ENCODE results near the gene RAB14.
A peak's percentile ranks its signal among the peaks of the same experiment; 100 is the strongest.

The RAB14 gene

DNA sequence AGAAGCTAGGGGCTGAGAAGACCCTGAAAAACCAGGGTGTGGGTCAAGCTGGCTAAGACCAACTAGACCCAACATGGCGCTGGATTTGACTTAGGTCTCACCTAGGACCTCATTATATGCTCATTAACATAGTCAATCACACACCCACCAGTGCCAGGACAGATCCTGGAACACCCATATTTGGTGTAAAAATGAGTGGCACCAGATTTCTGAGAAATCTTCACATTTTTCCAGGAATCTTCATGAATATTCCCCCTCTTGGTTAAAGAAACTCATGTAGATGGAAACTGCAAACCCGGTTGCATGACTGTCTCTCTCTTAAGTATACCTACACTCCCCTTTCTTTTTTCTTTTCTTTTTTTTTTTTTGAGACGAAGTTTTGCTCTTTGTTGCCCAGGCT, 17.9 kb upstream of the RAB14 start:
- no peak for DNase-seq (ENCODE audit: low spot score)

GRCh38 chr9:121218357-121219027, 16.8 kb upstream of the RAB14 start:
- DNase-seq (ENCODE audit: low spot score) = no peak

DNA sequence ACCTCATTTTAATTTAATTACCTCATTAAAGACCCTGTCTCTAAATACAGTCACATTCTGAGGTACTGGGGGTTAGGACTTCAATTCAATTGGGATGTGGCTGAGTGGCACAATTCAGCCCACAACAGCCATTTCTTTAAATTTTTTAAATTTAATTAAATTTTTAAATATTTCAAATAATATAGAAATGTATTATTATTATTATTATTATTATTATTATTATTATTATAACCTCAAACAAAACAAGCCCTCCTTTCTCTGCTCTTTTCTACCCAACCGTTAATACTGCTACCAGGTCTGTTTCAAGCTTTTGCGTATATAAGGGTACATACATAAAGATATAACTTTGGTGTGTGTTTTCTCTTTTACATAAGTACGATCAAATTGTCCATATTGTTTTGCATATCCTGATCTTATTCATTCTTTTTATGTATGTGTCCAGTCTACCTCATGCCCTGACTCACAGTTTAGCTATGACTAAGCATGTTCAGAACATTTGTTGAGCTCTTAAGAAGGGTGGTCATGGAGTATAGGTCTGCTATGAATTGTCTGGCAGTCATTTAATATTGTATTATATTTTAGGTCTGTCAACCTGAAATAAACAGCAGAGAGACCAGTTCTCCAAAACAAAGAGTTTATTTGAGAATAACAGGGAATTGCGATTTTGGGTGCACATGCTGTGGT, 16.1 kb upstream of the RAB14 start:
- no peak for DNase-seq (ENCODE audit: low spot score)

DNA sequence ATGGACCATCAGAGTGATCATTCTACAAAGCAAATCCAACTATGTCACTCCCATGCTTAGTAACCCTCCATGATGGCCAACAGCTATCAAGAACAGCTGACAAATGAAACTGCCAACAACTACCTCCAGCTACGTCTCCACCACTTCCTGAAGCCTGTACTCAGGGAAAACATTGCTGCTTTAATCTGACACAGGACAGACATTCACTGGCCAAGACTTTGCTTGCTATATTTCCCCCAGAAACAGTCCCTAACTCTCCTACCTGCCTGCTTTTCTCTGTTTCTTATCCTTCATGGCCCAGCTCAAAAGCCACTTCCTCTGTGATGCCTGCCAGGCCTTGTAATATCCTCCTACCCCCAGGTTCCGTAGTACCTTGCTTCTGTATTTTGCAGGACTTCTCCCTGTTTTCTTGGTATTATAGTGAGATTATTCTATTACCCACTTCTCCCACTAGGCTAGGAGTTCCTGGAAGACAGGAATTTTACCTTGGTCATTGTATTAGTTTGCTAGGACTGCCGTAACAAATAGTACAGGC, 14.7 kb upstream of the RAB14 start:
- DNase-seq (ENCODE audit: low spot score) = no peak

- DNase-seq (ENCODE audit: low spot score) = no peak
Measured at GRCh38 chr9:121214005-121214404, 12.3 kb upstream of the RAB14 start.

- DNase-seq (ENCODE audit: low spot score) = peak; percentile 85
Measured at GRCh38 chr9:121213136-121213806, 11.6 kb upstream of the RAB14 start.

DNA sequence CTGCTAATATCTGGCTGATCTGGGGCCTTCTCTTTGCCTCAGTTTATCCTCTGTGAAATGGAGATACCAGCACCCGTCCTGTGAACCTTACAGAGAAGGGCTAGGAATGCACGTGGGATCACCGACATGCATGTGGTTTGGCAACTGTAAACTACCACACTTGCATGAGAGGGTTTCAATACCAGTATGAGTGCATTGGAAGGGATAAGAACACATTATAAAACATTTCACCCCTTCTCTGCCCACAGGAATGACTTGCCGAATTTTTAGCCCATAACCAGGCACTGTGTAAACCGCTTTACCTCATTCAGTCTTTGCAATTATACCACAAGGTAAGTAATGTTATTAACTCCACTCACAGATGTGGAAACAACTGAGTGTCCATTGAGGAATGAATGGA, 8.9 kb upstream of the RAB14 start:
- DNase-seq (ENCODE audit: low spot score) = no peak

DNA sequence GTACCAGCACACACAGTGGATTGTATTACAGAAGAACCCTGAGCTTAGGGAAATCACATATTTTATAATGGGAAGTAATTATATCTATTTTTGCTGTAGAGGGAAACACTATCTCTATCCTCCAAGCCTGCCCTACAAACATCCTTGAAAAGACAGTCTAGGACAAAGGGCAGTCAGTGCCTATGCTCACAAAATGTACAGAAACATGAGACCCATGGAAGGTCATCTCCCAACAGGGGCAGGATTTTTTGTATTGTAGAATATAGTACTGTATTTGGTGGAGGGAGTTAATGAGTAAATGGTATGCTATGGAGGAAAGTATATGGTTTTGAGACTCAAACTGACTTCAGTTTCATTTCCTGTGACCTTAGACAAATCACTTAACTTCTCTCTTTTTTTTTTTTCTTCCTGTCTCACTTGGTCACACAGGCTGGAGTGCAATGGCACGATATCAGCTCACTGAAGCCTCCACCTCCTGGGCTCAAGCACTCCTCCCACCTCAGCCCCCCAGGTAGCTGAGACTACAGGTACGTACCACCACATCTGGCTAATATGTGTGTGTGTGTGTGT, 5.8 kb upstream of the RAB14 start:
- no peak for DNase-seq (ENCODE audit: low spot score)

DNA sequence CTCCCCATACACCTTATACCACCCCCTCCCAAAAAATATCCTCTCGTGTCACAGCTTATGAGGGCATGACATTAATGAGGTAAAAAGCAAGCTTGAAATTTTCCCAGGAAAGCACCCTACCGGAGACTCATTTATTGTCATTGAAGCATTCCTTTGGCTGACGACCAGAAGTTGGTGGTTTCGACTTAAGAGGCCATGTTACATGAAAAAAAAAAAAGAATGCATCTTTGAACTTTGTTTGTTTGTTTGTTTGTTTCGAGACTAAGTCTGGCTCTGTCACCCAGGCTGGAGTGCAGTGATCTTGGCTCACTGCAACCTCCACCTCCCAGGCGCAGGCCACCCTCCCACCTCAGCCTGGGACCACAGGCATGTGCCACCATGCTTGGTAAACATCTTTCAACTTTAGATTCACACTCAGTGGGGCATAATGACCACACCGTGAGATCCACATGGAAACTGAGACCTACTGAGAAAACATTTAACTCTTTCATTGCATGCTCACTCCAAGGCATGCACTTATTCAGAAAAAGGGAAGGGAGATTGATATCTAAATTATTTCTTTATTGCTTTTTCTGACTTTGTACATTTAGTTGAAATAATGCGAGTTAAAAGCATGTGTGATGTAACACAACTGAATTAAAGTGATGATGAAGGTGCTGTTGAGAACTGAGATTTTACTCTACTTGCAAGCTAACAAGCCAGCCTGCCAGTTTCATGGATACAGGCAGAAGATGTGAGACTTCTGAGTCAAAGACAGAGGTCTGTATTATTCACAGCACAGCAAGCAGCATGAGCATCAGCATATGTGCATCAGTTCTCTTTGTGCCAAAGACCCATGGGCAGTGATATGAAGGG, 5.1 kb upstream of the RAB14 start:
- no peak for DNase-seq (ENCODE audit: low spot score)

DNA sequence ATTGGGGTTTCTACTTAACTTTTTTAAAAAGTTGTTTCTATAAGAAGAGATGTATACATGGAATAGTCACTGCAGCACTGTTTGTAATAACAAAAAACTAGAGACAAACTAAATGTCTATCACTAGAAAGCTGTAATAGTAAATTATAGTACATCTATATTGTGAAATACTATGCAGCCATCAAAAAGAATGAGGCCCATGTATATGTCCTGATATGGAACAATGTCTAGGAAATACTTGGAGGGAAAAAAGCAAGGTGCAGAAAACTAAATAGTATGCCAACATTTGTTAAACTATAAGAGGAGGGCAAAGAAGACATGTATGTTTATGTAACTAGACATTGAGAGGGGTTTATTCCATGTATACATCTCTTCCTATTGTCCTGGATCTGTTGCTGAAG, 2.9 kb upstream of the RAB14 start:
- DNase-seq (ENCODE audit: low spot score) = no peak

GRCh38 chr9:121204121-121204520, 2.5 kb upstream of the RAB14 start:
- no peak for DNase-seq (ENCODE audit: low spot score)

- no peak for DNase-seq (ENCODE audit: low spot score)
Measured at GRCh38 chr9:121201045-121201737, 478 bp downstream of the RAB14 start.

- DNase-seq (ENCODE audit: low spot score) = no peak
Measured at GRCh38 chr9:121200356-121200755, 1.3 kb downstream of the RAB14 start.

- DNase-seq (ENCODE audit: low spot score) = no peak
Measured at GRCh38 chr9:121199921-121200320, 1.7 kb downstream of the RAB14 start.

- no peak for DNase-seq (ENCODE audit: low spot score)
Measured at GRCh38 chr9:121198512-121199042, 3.1 kb downstream of the RAB14 start.

GRCh38 chr9:121197132-121197531, 4.5 kb downstream of the RAB14 start:
- DNase-seq (ENCODE audit: low spot score) = no peak

DNA sequence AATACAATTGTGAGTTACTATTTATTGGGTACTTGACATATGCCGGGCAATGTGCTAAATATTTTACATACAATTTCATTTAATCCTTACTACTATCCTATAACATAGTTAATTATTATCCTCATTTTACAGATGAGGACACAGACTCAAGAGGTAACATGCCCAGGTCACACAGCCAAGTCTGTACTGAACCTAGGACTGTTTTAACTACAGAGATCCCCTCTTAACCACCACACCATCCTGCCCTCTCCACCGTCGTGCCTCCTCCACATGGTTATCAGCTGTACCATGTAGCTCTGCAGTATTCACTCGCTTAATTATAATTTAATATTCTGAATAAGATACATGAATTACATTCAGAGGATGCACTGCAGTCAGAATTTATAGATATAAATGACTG, 5.3 kb downstream of the RAB14 start:
- no peak for DNase-seq (ENCODE audit: low spot score)

DNA sequence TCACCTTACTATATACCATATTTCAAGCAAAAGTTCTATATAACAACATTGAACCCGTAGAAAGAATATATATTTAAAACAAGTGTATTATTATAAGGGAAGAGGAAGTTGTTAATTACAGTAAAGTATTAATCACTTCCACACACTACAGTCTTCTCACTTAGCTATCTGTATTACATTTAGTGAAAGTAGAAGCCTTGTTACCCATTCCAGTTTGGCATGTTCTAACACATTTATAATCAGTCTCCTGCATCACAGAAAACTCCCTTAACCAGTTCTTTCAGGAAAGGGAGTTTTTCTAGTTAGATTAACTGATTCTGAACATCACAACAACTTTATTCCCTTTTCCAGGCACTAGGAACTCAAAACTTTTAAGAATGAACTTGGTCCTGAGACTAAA, 6.9 kb downstream of the RAB14 start:
- DNase-seq (ENCODE audit: low spot score) = no peak

DNA sequence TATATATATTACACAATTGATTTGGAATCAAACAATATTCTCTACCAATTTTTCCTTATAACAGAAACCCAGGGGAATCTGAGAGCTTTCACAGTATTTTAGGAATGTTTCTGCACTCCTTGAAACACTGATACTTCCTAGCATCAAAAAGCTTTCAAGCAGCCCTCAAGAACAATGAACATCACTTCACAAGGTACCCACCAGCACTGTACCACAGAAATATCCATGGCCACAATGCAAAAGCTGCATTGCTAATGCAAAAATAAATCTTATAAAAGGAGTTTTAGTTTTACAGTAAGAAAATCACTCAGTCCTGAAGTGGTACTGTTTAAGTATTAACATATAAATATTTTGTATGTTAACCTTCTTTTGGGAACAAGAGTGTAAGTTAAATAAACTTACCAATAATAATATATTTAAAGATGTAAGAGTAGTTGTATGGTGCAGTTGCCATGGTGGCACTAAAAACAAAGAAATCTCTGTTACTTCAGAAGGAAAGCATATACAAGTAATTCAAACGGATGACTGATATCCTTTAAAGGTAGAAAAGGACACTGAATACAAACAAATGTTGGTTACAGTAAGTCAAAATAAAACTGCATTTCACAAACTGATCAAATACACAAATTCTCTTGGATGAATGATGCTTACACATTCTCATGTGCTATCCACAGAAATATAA, 8.6 kb downstream of the RAB14 start:
- DNase-seq (ENCODE audit: low spot score) = no peak

DNA sequence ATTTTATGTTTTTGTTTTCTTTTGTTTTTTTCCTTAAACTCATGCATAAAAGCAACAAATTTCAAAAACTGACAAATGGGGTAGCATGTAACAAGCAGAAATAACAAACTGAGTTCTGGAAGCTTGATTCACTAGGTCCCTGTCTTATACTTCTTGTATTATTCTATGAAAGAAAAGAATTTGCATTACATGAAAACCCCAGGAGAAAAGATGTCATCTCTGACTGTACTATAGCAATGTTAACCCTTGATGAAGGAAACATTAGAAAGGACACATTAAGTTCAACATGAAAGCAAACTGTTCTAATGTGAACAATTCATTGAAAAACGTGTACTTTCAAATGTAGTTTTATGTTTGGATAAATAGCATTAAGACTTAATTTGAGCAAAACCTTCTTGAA, 9.2 kb downstream of the RAB14 start:
- DNase-seq (ENCODE audit: low spot score) = no peak
